H1 (cell line): ENCODE results near the gene SNAPC1. TPM values are rescaled to one million over a fixed set of nuclear protein-coding genes. Genes with fewer than 3 reads are reported as not detected.

Source experiments
- polyA plus RNA-seq, 7 experiments: library from polyadenylated mRNA; depleted of rRNA in 3 of 7; stranded (reverse) in 5 of 7; unstranded in 2 of 7; fragments of >200 nt in 5 of 7; fragments of 200-250 nt in 2 of 7; gene quantifications; 1 replicate in 5 of 7; 2 replicates in 1 of 7; 4 replicates in 1 of 7; pipeline versions ENCODE4 v1.2.1 to v1.2.3, GENCODE V29; 2011 to 2013; ENCODE audit warnings: missing spikeins in 2 of 7, mixed read lengths in 2 of 7
- total RNA-seq: library from RNA; stranded (reverse); fragmentation: NEBNext Ultra II Directional; extraction: Animal tissue kit (Norgen Biotek cat#: 25700); gene quantifications from 2 replicates; pipeline ENCODE4 v1.2.1, GENCODE V29; 2021
- TF ChIP-seq, protein P1 (sequence below): IDR thresholded peaks from 2 replicates; pipeline ENCODE4 v1.6.1; 2012; ENCODE audit warnings: inconsistent platforms

Gene SNAPC1
- total and polyA plus RNA-seq, 2 of the 8 experiments (the other 6 are each of a cell fraction or from before 2014, with no cell fraction given) = 5.8 to 11.1 TPM

DNA sequence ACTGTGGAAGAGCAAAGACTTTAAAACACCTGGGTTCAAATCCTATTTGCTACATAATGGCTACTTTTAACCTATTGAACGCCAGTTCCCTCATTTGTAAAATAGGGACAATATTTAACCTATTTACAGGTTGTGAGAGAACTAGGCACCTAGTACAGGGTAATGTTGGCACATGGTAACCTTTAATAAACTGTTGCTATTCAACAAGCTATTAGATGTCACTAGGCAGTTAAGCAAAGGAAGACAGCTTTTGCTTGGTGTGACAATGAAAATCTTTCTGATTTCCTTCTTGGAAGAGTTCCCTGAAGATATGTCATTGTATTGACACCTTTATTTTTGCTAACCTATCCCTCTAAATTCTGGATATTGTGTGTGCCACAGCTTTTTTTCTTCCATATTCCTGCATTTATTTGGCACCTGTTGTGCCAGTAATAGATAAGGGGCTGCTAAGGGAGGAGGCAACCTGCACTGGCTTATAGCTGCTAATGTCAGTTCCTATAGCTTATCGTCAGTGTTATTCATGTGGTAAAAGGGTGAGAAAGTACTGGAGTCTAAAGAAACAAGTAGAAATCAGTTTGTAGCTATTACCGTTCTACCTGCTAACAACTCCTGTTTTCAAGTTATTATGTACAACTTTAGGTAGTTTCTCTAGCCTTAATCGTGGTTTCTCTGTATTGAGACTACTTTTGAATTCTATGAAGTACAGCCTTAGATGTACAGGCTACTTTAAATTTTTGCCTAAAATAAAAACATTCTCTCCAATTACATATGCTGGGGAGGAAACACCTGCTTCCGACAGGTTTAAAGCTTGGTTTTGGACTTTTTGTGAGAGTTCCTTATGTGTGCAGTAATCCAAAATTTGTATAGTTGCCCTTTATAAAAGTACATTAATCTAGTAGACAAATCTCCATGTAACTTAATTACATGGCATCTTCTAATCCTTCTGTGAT lies 42.6 kb upstream of the SNAPC1 start (continued):
- TF ChIP-seq, protein P1, sequence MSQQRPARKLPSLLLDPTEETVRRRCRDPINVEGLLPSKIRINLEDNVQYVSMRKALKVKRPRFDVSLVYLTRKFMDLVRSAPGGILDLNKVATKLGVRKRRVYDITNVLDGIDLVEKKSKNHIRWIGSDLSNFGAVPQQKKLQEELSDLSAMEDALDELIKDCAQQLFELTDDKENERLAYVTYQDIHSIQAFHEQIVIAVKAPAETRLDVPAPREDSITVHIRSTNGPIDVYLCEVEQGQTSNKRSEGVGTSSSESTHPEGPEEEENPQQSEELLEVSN = no peak
